ENCODE results near the gene SPAG9.
"Not testable (repeated sequence)": the region's sequence is repeated elsewhere in the genome, so short reads cannot be mapped to it uniquely, and the experiment has no call there.

SPAG9 gene

DNA sequence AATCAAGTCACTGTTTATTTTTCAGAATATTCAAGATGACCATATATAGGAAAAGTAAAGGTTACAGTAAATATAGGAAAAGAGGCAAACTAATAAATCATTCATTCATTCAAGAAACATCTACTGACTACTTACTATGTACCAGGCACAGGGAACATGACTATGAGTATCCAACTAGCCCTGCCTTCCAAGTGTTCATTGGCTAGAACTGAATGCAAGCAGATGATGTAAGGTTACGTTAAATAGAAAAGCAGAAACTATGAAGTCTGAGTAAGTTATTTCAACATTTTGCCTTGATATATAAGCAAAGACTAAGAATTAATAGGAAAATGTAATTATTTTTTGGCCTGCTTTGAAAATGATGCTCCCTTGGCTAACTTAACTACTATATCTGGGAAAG is 36.7 kb downstream of the SPAG9 start:
- no peak for DNase-seq

DNA sequence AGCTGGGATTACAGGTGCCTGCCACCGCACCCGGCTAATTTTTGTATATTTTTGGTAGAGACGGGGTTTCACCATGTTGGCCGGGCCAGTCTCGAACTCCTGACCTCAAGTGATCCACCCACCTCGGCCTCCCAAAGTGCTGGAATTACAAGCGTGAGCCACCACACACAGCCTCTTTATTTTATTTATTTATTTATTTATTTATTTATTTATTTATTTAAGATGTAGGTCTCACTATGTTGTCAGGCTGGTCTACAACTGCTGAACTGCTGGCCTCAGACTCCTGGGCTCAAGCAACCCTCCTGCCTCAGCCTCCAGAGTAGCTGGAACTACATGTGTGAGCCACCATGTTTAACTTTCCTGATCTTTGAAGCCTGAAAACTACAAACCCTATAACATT is 37.3 kb downstream of the SPAG9 start:
- DNase-seq: not testable (repeated sequence)

DNA sequence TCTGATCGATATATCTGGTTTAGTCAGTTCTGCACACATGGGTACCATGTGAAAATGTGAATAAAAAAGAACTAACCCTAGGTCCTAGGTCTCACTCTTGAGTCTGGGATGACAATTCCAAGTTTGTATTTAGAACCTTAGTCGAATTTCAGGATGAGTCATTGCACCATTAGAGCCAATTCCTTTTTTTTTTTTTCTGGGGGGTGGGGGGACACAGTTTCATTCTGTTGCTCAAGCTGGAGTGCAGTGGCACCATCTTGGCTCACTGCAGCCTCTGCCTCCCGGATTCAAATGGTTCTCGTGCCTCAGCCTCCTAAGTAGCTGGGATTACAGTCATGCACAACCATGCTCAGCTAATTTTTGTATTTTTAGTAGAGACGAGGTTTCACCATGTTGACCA is 41.6 kb downstream of the SPAG9 start:
- no peak for DNase-seq

DNA sequence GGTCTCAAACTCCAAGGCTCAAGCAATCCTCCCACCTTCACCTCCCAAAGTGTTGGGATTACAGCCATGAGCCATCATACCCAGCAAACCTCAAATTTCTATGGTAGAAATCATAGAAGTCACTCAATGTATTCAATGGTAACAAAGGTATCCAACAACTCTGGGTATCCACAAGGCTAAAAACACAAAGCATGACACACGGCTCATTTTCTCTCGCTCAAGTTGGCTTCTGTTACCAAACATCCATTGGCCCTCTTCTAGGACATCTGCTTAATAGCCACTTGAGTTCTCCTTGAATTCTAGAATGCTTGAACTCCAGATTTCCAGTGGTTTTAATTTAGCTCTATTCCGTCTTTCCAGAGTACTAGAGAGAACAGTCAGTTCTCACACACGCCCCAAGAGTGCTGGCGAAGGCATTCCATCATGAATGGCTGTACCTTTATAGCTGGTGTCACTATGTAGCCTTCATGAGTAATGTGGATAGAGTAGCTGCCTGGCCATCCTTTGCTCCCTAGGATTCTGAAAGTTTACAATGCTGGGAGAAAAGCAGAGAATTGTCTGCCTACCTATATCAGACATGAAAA is 42.6 kb downstream of the SPAG9 start:
- DNase-seq: no peak

DNA sequence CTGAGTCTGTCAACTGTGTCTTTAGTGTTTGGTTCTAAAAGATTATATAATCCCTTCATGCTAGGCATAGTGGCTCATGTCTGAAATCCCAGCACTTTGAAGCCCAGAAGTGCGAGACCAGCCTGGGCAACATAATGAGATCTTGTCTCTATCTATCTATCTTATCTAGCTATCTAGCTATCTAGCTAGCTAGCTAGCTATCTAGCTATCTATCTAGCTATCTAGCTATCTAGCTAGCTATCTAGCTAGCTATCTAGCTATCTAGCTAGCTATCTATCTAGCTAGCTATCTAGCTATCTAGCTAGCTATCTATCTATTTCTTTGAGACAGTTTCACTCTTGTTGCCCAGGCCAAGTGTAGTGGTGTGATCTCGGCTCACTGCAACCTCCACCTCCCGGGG is 43.8 kb downstream of the SPAG9 start:
- no peak for DNase-seq

DNA sequence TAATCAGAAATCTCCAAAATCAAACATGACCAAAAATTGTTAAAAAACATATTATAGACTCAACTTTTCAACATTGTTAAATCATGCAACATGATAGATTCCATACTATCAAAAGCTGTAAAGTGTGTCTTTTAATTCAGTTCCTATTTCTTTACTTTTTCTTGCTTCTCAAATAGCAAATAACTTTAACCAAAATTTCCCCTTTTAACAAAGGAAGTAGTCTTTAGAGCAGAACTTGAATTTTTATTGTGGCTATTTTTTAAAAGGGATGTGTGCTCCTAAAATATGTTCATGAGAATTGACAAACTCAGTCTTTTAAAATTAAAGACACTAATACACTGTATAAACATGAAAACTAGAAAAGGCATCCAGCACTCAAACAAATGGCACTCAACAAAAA is 49.1 kb downstream of the SPAG9 start:
- DNase-seq: no peak

DNA sequence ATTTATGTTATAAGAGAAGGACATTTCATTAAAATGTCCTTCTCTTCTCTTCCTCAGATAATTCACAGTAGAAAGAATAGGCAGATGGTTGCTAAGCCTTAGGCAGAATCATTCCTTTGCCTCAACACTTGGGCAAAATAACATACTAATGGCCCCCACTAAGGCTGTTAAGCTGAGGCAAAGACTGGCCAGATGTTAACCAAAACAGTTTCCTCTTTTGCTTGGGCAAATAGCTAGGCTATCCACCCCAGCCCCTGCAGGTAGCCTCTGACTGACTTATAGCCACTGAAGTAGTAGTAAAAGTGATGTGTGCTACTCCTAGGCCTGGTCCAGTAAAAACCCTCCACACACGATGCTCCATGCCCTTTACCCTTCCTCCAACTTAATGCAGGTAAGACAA is 55.2 kb downstream of the SPAG9 start:
- DNase-seq: no peak

DNA sequence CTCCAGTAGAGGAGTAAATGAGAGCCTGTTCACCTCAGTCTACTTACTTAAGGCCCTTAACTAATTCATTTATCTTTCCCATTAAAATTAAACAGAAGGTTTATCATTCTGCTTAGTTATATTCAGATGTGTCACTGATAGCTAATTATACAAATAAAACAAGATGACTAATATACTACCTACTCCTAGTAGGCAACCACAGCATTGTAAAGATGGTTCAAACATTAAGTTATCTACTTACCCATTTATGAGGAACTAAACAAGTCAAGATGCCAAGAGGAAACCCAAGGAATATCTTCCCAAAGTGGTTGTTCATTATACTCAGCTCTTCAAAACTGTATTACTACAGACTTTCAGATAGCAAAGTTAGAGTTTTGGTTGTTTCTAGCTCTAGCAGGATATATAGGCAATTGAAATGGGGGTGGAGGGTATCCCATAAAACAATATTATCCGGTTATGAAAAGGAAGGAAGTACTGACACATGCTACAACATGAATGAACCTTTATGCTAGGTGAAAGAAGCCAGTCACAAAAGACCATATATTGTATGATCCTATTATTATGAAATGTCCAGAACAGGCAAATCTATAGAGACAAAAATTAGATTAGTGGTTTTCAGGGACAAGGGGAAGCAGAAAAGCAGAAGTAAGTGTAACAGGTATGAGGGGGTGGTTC is 56.5 kb downstream of the SPAG9 start:
- no peak for DNase-seq

DNA sequence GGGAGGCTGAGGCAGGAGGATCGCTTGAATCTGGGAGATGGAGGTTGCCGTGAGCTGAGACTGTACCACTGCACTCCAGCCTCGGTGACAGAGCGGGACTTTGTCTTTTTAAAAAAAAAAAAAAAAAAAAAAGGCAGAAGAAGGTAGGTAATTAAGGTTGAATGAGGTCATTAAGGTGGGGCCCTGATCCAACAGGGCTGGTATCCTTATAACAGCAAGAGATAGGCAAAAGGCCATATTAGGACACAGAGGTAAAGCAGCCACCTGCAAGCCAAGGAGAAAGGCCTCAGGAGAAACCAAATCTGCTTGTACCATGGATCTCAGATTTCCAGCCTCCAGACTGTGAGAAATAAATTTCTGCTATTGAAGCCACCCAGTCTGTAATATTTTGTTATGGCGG is 60.3 kb downstream of the SPAG9 start:
- no peak for DNase-seq

DNA sequence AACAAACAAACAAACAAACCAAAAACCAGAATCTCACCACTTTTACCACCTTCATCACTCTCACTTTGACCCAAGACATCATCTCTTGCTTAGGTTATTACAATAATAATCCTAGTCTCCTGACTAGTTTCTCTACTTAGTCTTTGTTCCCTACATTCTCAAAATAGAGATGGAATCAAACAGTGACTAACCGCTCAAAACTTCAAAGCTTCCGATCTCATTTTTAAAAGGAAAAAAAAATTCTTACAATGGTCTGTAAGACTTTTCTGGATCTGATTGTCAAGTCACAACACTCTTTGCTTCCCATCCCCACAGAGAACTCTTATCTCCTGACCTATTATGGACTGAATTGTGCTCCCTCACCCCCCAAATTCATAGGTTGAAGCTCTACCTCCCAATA is 60.9 kb downstream of the SPAG9 start:
- DNase-seq: no peak

DNA sequence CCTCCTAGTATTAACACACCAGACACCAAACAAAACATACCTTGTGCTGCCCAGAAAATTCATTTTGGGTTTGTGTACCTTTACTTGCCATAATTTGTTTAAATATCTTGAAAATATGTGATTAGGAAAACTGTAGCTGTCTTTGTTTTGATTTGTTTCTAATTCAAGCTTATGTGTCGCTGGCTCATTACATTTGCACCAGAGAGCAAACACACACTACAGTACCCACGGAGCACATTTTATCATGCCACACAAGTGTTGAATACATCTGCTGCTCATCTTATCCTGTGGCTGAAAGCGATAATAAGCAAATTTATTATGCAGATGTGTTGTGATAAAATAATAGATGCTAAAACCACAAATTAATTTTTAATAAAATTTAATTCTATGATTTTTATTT is 63.1 kb downstream of the SPAG9 start:
- no peak for DNase-seq

DNA sequence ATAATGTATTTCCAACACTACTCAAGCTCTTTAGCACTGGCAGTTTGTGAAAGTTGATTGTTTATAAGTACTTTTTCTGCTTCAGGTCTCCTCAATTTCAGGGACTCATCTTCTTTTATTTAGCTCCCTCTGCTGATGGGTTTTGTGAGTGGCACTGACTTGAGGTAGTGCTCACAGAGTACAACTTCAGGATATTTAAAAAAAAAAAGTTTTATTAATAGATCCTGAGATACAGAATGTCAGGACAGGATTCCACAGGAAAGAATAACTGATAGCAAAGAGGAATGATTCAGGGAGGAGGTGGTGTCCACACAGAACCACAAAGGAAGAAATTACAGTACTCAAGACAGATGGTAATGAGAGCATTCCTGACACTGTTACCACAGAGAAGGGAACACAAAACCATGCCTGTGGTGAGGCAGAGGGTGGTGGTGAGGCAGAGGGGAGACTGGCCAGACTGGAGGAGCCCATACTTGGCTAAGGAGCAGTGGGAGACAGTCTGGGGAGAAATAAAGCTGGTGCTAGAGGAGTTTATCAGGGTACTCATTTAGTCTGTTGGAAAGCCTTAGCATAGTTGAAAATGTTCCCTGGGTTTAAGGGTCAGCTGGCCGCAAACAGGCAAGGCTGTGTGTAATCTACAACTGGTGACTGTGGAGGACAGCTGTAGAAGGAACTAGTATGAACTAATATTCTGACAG is 63.7 kb downstream of the SPAG9 start:
- DNase-seq: no peak

DNA sequence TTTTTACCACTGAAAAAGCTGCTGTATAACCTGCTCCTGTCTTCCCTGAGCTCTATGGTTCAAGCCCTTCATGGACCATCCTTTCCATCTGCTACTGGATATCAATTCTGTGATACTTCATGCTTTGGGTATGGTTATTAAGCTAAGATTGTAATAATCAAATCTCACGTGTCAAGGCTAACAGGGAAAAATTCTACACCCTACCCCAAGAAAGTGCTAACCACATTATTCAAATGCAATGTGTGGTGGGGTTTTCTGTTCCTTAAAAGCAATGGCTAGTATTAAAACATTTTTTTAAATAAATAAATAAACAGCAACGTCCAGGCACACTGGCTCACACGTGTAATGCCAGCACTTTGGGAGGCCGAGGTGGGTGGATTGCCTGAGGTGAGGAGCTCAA is 65.9 kb downstream of the SPAG9 start:
- no peak for DNase-seq

DNA sequence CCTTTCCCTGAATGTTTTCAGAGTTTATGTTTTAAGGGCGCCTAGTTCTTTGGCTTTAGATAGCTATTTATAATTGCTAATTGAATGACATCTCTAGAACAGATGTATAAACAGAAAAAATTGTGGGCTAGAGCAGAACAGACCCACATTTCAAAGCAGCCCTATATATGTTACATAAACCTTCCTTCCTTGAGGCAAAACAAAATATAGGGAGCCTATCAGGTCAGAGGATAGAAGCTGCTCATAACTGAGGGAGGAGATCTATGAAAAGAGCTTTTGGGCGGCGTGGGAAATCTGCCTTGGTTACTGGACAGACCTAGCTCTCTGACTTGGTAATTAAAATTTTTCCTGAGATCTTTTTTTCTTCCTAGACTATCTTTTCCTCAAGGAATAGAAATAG is 68.4 kb downstream of the SPAG9 start:
- DNase-seq: no peak

DNA sequence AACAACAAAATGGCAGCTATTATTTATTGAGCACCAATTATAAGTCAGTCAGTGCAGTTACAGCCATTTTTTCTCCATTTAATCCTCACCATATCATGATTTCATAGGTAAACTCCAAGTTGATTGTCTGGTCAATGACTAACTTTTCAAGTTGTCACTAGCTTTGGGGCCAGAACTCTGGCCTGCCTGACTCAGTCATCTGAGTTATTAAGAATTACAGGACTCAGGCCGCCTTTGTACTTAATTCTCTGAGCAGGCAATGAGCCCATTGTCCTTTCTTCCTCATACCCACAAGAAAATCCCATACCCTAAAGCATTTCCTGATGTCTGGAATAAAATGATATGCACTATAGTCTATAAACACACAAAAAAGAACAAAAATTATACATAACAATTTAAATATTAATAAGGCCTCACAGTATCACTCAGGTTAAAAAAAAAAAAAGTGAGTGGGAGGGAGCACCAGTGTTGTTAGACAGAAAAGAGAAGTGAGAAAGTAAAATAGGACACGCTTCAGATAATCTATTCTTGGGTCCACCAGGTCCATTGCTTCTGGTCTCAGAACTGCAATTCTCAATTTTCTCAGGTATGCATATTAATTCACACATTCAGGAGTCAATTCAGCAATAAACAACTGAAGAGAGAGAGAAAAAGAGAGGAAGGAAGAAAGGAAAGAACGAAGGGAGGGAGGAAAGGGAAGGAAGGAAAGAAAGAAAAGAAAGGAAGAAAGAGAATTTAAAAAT is 70.2 kb downstream of the SPAG9 start:
- DNase-seq: no peak

DNA sequence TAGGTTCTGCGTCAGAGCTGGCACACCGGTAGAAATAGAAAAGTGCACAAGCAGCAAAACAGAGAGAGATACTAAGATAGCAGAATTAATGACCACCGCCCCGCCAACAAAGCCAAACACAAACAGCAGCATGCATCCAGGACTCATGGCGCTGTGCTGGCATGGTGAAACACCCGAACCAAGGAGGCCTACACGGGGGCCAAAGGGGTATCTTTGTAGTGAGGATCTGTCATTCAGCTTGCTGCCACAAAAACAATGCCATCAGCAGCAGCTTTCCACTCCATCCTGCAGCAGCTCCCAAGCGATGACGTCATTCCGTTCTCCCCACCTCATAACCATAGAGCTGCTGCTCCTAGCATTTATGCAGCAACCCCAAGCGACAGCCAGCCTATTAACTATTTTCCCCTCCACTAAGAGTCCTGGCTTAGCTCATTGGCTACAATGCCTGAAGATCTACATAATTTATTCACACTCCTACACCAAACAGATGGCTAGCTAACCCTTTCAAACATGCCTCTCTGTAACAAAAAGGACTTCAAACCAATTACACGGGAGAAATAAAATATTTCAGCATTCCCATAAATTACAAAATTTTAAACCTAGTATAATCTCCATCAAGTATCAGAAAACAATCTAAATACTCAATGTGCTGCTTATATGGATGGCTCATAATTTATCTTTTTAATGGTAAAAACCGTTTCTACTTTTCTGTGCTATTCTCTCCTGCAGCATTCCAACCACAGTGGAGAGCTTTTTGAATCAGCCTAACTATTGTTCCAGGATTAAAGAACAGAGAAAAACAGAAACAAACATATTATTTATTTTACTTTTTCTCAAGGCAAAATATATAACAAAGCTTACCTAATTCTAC is 73.9 kb downstream of the SPAG9 start:
- no peak for DNase-seq

DNA sequence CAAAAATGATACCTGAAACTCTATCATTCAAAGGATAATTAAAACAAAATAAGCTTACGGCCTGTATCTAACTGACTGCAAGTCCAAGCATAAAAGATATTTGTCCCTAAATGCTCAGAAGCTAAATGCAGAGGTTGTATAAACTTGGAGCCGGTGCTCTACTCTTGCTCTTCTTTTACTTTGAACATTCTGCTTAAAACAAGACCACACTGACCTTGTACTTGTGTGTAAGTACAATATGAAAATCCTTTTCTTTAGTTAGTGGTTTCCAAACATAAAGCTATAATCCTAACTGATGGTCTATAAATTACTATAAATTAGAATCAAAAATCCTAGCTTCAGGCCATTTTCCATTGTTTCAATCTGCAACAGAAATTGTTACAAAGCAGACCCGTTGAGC is 74.6 kb downstream of the SPAG9 start:
- DNase-seq: no peak

DNA sequence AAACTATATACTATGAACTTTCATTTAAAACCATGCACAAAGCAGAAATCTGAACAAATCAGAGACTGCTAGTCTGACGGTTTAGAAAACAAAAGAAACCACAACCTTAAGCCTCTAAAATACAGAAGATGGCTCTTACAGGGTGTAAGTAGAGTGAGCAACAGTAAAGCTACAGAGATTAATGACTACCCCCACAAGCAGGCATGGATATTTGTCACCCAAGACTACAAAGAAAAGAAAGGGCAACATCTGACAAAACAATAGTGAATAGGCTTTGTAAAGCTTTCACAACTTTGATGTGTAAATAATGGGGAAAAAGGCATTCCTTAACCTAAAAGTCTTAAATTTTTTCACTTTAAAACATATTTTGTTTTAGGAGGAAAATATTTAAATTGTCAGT is 75.0 kb downstream of the SPAG9 start:
- no peak for DNase-seq

DNA sequence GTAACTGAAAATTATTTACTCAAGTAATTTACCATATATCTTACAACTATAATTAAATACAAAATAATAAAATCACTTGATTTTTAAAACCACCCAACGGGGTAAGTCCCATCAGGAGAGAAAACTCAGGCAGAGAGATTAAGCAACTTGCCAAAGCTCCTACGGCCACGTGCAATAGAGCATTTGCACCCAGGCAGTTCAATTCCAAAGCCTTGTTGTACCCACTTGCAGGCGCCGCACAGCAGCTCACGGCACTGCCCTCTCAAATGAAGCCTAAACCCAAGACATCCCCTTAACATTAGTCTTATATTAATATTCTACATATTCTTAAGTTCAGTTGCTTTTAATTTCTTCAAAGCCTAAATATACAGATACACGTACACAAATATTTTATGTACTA is 75.7 kb downstream of the SPAG9 start:
- DNase-seq: no peak

DNA sequence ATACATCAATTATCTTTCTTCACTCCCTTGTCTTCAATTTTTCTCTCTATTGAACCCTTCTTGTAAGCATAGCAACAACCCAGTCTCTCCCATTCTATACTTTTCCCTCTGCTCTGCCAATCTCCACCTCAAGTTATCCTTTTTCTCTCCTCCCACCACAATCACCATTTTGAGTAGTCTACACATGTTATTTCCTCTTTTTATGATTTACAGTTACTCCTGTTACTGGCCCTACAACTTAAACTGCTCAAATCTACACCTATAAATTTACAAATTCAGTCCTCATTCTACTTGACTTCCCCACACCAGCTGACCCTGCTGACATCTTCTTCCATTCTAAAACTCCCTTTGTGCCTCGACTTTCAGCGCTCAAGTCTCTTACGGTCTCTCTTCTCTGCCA is 84.6 kb downstream of the SPAG9 start:
- DNase-seq: no peak

DNA sequence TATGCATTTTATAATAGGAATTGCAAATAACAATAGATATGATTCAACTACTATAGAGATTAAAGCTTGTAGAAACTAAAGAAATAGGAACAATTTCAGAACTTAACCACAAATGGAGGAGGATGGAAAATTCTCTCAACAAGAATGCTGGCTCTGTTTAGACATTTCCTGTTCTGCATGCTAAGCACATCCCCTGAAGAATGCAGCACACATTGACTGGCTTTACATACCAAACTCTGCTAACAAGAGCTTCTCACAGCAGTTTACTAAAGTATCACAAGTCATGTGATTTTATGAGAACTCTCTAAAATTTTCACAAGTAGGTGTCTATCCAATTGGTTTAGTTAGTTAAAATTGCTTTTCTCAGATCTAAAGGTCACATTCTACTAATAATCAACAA is 85.2 kb downstream of the SPAG9 start:
- DNase-seq: no peak

DNA sequence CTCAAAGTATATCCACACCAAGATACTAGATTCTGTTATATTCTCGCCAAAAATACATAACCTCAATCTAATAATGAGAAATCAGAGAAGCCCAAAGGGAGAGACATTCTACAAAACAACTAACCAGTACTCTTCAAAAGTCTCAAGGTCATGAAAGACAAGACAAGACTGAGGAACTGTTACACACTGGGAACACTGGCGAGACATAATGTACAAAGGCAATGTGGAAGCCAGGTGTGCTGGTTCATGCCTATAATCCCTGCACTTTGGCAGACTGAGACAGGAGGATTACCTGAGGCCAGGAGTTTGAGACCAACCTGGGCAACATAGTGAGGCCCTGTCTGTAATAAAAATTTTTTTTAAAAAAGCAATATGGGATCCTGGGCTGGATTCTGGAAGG is 85.9 kb downstream of the SPAG9 start:
- DNase-seq: no peak

DNA sequence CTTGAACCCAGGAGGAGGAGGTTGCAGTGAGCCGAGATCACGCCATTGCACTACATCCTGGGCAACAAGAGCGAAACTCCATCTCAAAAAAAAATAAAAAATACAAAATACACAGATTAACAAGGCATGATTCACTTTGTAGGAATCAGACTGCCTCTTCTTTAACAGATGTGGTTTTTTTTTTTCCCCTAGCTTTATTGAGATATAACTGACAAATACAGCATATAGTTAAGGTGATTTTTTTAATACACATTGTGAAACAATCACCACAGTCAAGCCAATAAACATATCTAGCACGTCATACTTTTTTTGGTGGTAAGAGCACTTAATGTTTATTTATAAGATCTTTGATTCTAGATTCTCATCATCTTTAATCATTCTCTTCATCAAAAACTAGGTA is 87.8 kb downstream of the SPAG9 start:
- DNase-seq: no peak

Data from CD4-positive, alpha-beta T cell treated with Interleukin-15 for 1 hour (primary cell).